Neural progenitor cell (in vitro differentiated cells): ENCODE data around the gene PRIMPOL.

Source experiments
- EZH2 ChIP-seq: fragments of 200-600 bp; sonication (generic); IDR thresholded peaks from 2 replicates; pipeline ENCODE4 v1.6.1; 2017; ENCODE audit warnings: antibody characterized with exemption, mild to moderate bottlenecking, moderate library complexity
- EZH2phosphoT487 ChIP-seq: fragments of 200-600 bp; sonication (generic); IDR thresholded peaks from 2 replicates; pipeline ENCODE4 v1.6.1; 2017; ENCODE audit warnings: antibody characterized with exemption
- TF ChIP-seq, protein P1 (sequence below): fragments of 200-600 bp; sonication (generic); IDR thresholded peaks from 2 replicates; pipeline ENCODE4 v1.5.1; 2017; ENCODE audit warnings: antibody characterized with exemption, mild to moderate bottlenecking

DNA sequence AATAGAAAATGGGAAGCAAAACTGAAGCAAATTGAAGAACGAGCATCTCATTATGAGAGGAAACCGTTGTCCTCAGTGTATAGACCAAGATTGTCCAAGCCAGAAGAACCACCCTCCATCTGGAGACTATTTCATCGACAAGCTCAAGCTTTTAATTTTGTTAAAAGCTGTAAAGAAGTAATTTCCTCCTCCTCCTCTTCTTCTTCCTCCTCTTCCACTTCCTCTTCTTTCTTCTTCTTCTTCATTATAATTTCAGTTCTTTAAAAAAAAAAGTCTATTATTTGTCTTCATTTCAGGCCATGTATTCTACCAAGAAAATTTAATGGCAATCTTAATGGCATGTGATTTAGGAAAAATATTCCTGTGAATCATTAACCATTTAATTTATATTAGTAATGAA is 7.6 kb downstream of the PRIMPOL start:
- TF ChIP-seq, protein P1, sequence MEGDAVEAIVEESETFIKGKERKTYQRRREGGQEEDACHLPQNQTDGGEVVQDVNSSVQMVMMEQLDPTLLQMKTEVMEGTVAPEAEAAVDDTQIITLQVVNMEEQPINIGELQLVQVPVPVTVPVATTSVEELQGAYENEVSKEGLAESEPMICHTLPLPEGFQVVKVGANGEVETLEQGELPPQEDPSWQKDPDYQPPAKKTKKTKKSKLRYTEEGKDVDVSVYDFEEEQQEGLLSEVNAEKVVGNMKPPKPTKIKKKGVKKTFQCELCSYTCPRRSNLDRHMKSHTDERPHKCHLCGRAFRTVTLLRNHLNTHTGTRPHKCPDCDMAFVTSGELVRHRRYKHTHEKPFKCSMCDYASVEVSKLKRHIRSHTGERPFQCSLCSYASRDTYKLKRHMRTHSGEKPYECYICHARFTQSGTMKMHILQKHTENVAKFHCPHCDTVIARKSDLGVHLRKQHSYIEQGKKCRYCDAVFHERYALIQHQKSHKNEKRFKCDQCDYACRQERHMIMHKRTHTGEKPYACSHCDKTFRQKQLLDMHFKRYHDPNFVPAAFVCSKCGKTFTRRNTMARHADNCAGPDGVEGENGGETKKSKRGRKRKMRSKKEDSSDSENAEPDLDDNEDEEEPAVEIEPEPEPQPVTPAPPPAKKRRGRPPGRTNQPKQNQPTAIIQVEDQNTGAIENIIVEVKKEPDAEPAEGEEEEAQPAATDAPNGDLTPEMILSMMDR: no peak
- TF ChIP-seq EZH2: no peak
- no peak for TF ChIP-seq EZH2phosphoT487
